MM.1S (cell line): ENCODE measurements around the gene DLGAP1.

Experiments
- DNase-seq: peaks from one replicate; pipeline ENCODE4 v3.0.0-alpha.2; 2015
- H2AFZ ChIP-seq: fragments of 300-600 bp; sonication (generic); 2 replicates; pipeline ENCODE4 v1.6.0; 2016; ENCODE audit warnings: antibody characterized with exemption, low read length
- H3F3A ChIP-seq: fragments of 300-600 bp; sonication (generic); 2 replicates; pipeline ENCODE4 v1.6.1; 2016; ENCODE audit warnings: mild to moderate bottlenecking, antibody characterized with exemption, low read length, moderate library complexity, mixed read lengths; ENCODE audit not compliant: insufficient read depth
- H3K27ac ChIP-seq: fragments of 300-600 bp; sonication (generic); 2 replicates; pipeline ENCODE4 v1.5.1; 2016; ENCODE audit warnings: mild to moderate bottlenecking, low read length
- H3K27me3 ChIP-seq: fragments of 300-600 bp; sonication (generic); replicated peaks from 2 replicates; pipeline ENCODE4 v1.6.0; 2016; ENCODE audit warnings: low read length; ENCODE audit not compliant: insufficient read depth
- H3K36me3 ChIP-seq: fragments of 300-600 bp; sonication (generic); replicated peaks from 2 replicates; pipeline ENCODE4 v1.6.1; 2016; ENCODE audit warnings: mild to moderate bottlenecking, low read length, mixed read lengths; ENCODE audit not compliant: insufficient read depth
- H3K4me1 ChIP-seq: fragments of 300-600 bp; sonication (generic); 2 replicates; pipeline ENCODE4 v1.6.1; 2016; ENCODE audit warnings: low read length, mixed read lengths
- H3K4me2 ChIP-seq: fragments of 300-600 bp; sonication (generic); 2 replicates; pipeline ENCODE4 v1.6.0; 2016; ENCODE audit warnings: low read depth, low read length
- H3K4me3 ChIP-seq: fragments of 300-600 bp; sonication (generic); 2 replicates; pipeline ENCODE4 v1.5.1; 2016; ENCODE audit warnings: low read length, mixed read lengths
- H3K79me2 ChIP-seq: fragments of 300-600 bp; sonication (generic); 2 replicates; pipeline ENCODE4 v1.6.1; 2016; ENCODE audit warnings: mixed run types, low read length, mixed read lengths
- H3K9ac ChIP-seq: fragments of 300-600 bp; sonication (generic); 2 replicates; pipeline ENCODE4 v1.6.1; 2016; ENCODE audit warnings: low read length, mixed read lengths
- H3K9me2 ChIP-seq: fragments of 300-600 bp; sonication (generic); replicated peaks from 2 replicates; pipeline ENCODE4 v1.6.1; 2016; ENCODE audit warnings: mild to moderate bottlenecking, low read length, mixed read lengths; ENCODE audit not compliant: insufficient read depth
- H3K9me3 ChIP-seq: fragments of 300-600 bp; sonication (generic); replicated peaks from 2 replicates; pipeline ENCODE4 v1.6.1; 2016; ENCODE audit warnings: mild to moderate bottlenecking, low read length, mixed read lengths; ENCODE audit not compliant: insufficient read depth
- H4K20me1 ChIP-seq: fragments of 300-600 bp; sonication (generic); 2 replicates; pipeline ENCODE4 v1.6.1; 2016; ENCODE audit warnings: mild to moderate bottlenecking, low read length, moderate library complexity, mixed read lengths; ENCODE audit not compliant: insufficient read depth
- EZH2 ChIP-seq: fragments of 300-600 bp; sonication (generic); optimal IDR thresholded peaks from 2 replicates; pipeline ENCODE3; 2017; ENCODE audit warnings: low read depth, mild to moderate bottlenecking, antibody characterized with exemption, low read length, mixed read lengths
- EZH2phosphoT487 ChIP-seq: fragments of 300-600 bp; sonication (generic); IDR thresholded peaks from 2 replicates; pipeline ENCODE4 v1.6.1; 2018; ENCODE audit warnings: antibody characterized with exemption, low read length
- TF ChIP-seq, protein P1 (sequence below): fragments of 300-600 bp; sonication (generic); IDR thresholded peaks from 2 replicates; pipeline ENCODE4 v1.5.1; 2016; ENCODE audit warnings: antibody characterized with exemption, low read length, mixed read lengths

The DLGAP1 gene

DNA sequence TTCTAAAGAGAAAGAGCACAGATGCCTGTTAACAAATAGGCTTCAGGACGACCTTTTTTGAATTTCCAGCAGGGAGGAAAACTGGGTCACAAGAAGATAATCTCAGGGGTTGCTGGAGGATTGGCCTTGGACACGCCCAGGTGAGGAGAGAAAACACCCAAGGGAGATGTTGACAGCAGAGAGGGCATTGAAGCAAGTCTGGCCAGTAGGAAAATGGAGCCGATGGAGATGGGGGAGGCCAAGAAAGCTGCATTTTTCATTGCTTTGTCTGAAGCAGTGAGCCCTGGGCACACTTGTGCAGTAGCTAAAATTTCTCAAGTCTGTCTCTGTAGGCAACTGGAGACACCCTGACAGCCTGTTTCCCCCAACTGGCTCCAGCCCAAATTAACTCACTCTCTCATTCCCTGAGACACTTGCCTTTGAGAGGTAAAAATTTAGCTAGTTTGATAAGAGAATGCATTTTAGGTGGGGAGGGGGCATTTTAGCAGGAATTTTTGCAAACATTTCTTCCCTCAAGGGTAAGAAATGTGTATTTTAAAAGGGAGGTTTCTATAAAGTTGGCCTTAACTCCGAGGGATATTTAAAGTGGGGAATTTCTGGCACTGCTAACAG, 839.6 kb downstream of the DLGAP1 start:
- no peak for DNase-seq
- Histone ChIP-seq H4K20me1 (no peaks in the 10 kb centered on the region), H3K27ac (no peak overlapping the region), H3K27me3 (peaks cover 10% of the 10 kb centered on the region; the same call in 1 of the 2 replicates), H3K36me3 (no peaks in the 10 kb centered on the region), H3K9me3 (no peaks in the 10 kb centered on the region), H3K4me1 (no peaks in the 10 kb centered on the region), H3K79me2 (no peaks in the 10 kb centered on the region), H3K4me2 (no peak overlapping the region), H3K4me3 (no peak overlapping the region), H3K9ac (no peak overlapping the region), H3F3A (no peaks in the 10 kb centered on the region), H3K9me2 (no peaks in the 10 kb centered on the region), H2AFZ (no peak overlapping the region)
- TF ChIP-seq EZH2 (no peak), EZH2phosphoT487 (no peak)
- TF ChIP-seq, protein P1, sequence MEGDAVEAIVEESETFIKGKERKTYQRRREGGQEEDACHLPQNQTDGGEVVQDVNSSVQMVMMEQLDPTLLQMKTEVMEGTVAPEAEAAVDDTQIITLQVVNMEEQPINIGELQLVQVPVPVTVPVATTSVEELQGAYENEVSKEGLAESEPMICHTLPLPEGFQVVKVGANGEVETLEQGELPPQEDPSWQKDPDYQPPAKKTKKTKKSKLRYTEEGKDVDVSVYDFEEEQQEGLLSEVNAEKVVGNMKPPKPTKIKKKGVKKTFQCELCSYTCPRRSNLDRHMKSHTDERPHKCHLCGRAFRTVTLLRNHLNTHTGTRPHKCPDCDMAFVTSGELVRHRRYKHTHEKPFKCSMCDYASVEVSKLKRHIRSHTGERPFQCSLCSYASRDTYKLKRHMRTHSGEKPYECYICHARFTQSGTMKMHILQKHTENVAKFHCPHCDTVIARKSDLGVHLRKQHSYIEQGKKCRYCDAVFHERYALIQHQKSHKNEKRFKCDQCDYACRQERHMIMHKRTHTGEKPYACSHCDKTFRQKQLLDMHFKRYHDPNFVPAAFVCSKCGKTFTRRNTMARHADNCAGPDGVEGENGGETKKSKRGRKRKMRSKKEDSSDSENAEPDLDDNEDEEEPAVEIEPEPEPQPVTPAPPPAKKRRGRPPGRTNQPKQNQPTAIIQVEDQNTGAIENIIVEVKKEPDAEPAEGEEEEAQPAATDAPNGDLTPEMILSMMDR = no peak

DNA sequence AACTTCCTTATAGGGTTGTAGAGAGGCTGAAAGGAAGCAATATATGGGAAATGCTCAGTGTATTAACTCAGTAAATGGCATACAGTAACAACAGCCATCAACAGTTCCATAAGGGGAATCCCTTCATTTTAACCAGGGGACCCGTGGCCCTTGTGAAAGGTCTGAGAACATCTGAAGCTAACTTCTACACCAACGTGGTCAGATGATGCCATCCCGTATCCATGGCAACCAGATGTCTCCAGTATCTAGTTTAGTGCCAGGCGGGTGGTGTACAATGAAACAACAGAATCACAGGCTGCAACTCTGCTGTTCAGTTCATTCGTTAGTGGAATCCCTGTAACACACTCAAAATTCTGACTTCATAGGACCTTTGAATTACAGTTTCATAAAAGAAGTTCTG, 842.8 kb downstream of the DLGAP1 start:
- Histone ChIP-seq H3K4me2 (no peak overlapping the region), H3K79me2 (no peaks in the 10 kb centered on the region), H2AFZ (no peak overlapping the region), H3K27ac (no peak overlapping the region), H3K27me3 (peaks cover 27% of the 10 kb centered on the region), H3K9me2 (no peaks in the 10 kb centered on the region), H3K36me3 (no peaks in the 10 kb centered on the region), H3K9ac (no peak overlapping the region), H3K9me3 (no peaks in the 10 kb centered on the region), H3K4me1 (no peaks in the 10 kb centered on the region), H4K20me1 (no peaks in the 10 kb centered on the region), H3F3A (no peaks in the 10 kb centered on the region), H3K4me3 (no peak overlapping the region)
- no peak for DNase-seq
- TF ChIP-seq, protein P1 = no peak
- TF ChIP-seq EZH2phosphoT487 (no peak), EZH2 (no peak)

DNA sequence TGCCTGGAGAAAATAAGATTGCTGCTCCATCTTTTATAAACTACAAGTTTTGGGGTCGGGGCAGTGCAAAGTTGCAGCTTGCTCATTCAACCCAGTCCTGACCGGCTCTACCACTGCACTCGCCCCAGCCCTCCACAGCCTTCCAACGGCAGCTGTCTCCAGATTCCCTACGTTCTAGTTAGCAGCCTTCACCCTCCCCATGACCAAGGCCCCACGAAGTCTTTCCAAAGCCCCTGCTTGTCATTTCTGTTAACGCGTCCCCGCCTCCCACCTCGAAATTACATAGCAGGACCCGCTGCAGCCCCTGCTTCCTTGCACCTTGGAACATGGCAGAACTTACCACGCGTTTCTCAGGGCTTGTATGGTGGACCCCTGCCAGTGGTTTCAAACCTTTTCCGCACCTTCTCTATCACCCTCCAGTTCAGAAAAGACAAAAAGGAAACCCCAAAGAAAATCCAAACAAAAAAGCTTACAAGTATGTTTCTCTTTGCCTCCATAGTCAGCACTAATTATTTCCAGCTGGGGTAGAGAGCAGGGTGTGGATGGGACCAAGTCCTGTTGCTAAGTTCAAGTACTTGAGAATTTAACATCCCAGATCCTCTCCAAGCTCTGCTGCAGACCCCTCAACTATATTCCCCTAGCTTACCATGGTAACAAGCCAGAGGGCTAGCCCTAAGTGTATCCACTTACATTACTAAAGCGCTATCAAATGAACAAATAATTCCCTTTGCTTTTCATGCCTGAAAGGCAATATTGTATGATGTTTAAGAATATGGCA, 843.6 kb downstream of the DLGAP1 start:
- no peak overlapping the region for H3K27ac ChIP-seq
- H3K27me3 ChIP-seq = peaks cover 35% of the 10 kb centered on the region
- H2AFZ ChIP-seq = no peak overlapping the region
- no peaks in the 10 kb centered on the region for H3F3A ChIP-seq
- no peak overlapping the region for H3K9ac ChIP-seq
- TF ChIP-seq EZH2 = no peak
- TF ChIP-seq EZH2phosphoT487 = no peak
- TF ChIP-seq, protein P1 = no peak
- H3K4me3 ChIP-seq = no peak overlapping the region
- H3K4me2 ChIP-seq = no peak overlapping the region
- no peaks in the 10 kb centered on the region for H3K79me2 ChIP-seq
- no peaks in the 10 kb centered on the region for H3K9me3 ChIP-seq
- no peaks in the 10 kb centered on the region for H3K36me3 ChIP-seq
- H3K9me2 ChIP-seq = no peaks in the 10 kb centered on the region
- no peaks in the 10 kb centered on the region for H3K4me1 ChIP-seq
- DNase-seq = no peak
- H4K20me1 ChIP-seq = no peaks in the 10 kb centered on the region
